ENCODE data around the gene GH2.
A peak's percentile ranks its signal among the peaks of the same experiment; 100 is the strongest.

The GH2 gene

DNA sequence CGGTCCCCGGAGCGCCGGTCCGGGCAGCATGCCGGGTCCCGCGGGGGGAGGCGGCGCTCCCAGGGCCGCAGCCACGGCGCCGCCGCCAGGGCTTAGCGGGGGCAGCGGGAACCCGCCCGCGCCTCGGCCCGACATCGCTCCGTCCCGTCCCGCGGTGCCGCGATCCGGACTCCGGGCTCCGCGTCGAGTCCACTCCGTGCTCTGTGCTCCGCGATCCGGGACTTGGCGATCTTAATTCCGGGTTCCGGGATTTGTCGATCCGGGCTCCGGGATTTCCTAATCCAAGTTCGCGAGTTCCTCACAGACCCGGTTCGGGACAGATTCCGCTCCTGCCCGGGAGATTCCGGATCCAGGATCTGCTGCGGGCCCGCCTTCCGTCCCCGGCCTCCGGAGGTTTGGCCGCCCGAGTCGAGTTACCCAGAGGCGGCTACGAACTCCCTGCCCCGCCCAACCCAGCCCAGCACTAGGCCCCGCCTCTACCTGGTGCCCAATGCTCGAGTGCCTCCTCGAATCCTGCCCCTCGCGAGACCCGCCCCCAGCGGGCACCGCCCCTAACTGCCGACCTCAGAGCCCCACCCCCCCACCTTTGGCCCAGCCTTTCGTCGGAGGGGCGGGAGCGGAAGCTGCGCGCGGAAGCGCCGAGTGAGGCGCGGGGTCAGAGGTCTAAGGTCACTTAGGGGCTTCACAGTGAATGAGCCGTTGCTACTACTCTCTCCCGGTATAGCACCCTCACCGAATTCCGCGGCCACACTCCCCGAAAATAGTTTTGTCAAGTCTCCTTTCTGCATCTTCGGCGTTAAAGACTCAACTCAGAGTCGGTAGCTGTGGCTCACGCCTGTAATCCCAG, 39.0 kb downstream of the GH2 start, which contains the start of gene SMARCD2:
Gene SMARCD2 (minus strand): TSS at position 146 of the 847 bp plus-strand sequence. CDS start 11 bp downstream, at position 135.
- TF ChIP-seq, protein P1, sequence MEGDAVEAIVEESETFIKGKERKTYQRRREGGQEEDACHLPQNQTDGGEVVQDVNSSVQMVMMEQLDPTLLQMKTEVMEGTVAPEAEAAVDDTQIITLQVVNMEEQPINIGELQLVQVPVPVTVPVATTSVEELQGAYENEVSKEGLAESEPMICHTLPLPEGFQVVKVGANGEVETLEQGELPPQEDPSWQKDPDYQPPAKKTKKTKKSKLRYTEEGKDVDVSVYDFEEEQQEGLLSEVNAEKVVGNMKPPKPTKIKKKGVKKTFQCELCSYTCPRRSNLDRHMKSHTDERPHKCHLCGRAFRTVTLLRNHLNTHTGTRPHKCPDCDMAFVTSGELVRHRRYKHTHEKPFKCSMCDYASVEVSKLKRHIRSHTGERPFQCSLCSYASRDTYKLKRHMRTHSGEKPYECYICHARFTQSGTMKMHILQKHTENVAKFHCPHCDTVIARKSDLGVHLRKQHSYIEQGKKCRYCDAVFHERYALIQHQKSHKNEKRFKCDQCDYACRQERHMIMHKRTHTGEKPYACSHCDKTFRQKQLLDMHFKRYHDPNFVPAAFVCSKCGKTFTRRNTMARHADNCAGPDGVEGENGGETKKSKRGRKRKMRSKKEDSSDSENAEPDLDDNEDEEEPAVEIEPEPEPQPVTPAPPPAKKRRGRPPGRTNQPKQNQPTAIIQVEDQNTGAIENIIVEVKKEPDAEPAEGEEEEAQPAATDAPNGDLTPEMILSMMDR (IDR thresholded peaks at IDR 0.05; ENCODE audit: control extremely low read depth, extremely low read depth, low read depth, missing control alignments), result no peak
- ChIA-PET CTCF (interaction anchor here (0.9 to 2.6 kb wide), 8 partner anchors 9 to 221 kb away, joined by 3 to 8 read pairs (median 4); no protein-coding TSS in a partner anchor), POLR2A (interaction anchor here (0.7 to 1.6 kb wide), 5 partner anchors 11 to 401 kb away, joined by 3 to 9 read pairs (median 5); partner anchors contain the start of gene CCDC47)
- DNase-seq (ENCODE audit: extremely low spot score), result peak; percentile 98

DNA sequence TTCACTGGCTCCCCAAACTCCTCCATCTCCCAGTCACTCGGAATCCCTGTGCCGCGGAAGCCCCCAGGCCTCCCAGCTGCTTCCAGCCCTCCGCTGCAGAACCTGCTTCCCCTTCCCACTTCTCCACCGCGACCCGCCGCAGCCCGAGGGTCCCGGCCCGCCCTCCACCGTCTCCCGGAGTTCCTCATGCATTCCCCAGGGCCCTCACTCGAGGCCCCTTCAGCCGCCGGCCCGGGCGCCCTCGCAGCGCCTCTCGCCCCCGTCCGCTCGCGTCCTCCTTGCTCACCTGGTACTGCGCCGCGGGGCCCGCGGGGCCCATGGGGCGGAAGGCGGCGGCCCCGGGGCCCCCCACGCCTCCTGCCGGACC, 39.6 kb downstream of the GH2 start:
- ChIA-PET POLR2A (interaction anchor here (1.6 kb wide), 1 partner anchor 13 kb away, joined by 6 read pairs; no protein-coding TSS in a partner anchor), CTCF (interaction anchor here (0.6 to 2.6 kb wide), 4 partner anchors 11 to 17 kb away, joined by 3 to 8 read pairs (median 4); no protein-coding TSS in a partner anchor)
- TF ChIP-seq, protein P1 (IDR thresholded peaks at IDR 0.05; ENCODE audit: control extremely low read depth, extremely low read depth, low read depth, missing control alignments), result no peak
- DNase-seq (ENCODE audit: extremely low spot score), result no peak

GRCh38 chr17:63841350-63842172, 40.2 kb downstream of the GH2 start:
- ChIA-PET CTCF (interaction anchor here (0.6 to 2.6 kb wide), 5 partner anchors 10 to 18 kb away, joined by 3 to 8 read pairs (median 3); no protein-coding TSS in a partner anchor), POLR2A (interaction anchor here (1.6 kb wide), 2 partner anchors 12 to 16 kb away, joined by 3 to 6 read pairs; no protein-coding TSS in a partner anchor)
- DNase-seq (ENCODE audit: extremely low spot score), result peak; percentile 28
- TF ChIP-seq, protein P1 (IDR thresholded peaks at IDR 0.05; ENCODE audit: control extremely low read depth, extremely low read depth, low read depth, missing control alignments), result no peak

DNA sequence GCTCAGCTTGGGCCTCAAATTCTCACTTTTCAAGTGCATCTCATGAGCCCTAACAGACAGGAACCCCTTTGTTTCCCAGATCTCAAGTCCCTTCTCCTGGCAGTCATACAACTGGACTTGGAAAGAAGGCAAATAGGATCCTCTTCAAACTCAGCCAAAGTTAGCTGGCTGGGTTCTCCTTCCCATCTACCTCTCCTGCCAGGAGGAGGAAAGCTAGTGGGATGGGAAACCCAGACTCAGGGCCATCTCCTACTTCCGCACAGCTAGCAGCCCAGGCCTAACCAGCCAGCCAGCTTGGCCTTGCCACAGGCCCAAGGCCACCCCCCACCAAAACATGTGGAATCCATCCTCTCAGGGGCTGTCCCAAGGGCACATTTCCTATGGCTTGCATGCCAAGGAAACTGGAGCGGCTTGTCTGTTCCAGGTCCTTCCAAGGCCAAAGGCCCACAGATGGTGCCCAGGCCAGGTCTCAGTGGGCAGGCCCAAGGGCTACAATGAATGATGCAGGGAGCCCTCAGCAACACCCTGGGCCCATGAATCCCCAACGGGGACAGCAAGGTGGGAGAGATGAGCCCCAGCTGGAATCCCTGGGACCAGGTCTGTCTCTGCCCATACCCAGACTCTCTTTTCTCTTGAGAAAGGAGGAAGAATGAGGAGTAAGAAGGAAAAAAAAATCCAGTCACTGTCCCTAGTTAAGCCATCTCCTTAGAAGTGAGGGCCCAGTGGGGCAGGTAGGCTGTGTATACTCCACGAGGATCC, 41.0 kb downstream of the GH2 start:
- CTCF ChIA-PET, result interaction anchor here (1.2 to 3.2 kb wide), 5 partner anchors 8 to 14 kb away, joined by 3 to 15 read pairs (median 6); no protein-coding TSS in a partner anchor
- POLR2A ChIA-PET, result interaction anchor here (1.6 kb wide), 2 partner anchors 11 to 16 kb away, joined by 3 to 6 read pairs; no protein-coding TSS in a partner anchor
- DNase-seq (ENCODE audit: extremely low spot score), result no peak
- TF ChIP-seq, protein P1 (IDR thresholded peaks at IDR 0.05; ENCODE audit: control extremely low read depth, extremely low read depth, low read depth, missing control alignments), result no peak

GRCh38 chr17:63838631-63839171, 43.0 kb downstream of the GH2 start:
- CTCF ChIA-PET, result interaction anchor here (0.7 to 3.2 kb wide), 4 partner anchors 10 to 140 kb away, joined by 3 to 15 read pairs (median 7); no protein-coding TSS in a partner anchor
- no peak for DNase-seq (ENCODE audit: extremely low spot score)
- POLR2A ChIA-PET, result interaction anchor here (0.6 to 0.9 kb wide), 5 partner anchors 8 to 212 kb away, joined by 3 to 6 read pairs (median 3); no protein-coding TSS in a partner anchor
- TF ChIP-seq, protein P1 (IDR thresholded peaks at IDR 0.05; ENCODE audit: control extremely low read depth, extremely low read depth, low read depth, missing control alignments), result no peak
